SK-N-SH (cell line): ENCODE measurements around the gene CA12. TPM values are rescaled to one million over a fixed set of nuclear protein-coding genes. Genes with fewer than 3 reads are reported as not detected.

Experiments used
- CTCF ChIA-PET: fragments of 300-600, 350-600 bp; formaldehyde crosslinking; extraction: SDS; loops from one replicate; lab custom pipeline; 2021; lab: Yijun Ruan, JAX
- POLR2A ChIA-PET: fragments of 350-600 bp; sonication (Branson Sonifier 250); formaldehyde crosslinking; extraction: SDS; loops from one replicate; lab custom pipeline; 2020; ENCODE audit warnings: antibody characterized with exemption, inconsistent platforms; lab: Yijun Ruan, JAX
- DNase-seq: peaks from one replicate; pipeline ENCODE4 v3.0.0; 2012
- H2AFZ ChIP-seq: fragments of 200-600 bp; sonication (generic); 2 replicates; pipeline ENCODE4 v1.8.1; 2016; ENCODE audit warnings: antibody characterized with exemption, mild to moderate bottlenecking, low read depth
- H3F3A ChIP-seq: fragments of 200-600 bp; sonication (generic); replicated peaks from 2 replicates; pipeline ENCODE3; 2016; ENCODE audit warnings: antibody characterized with exemption, mild to moderate bottlenecking; ENCODE audit not compliant: insufficient read depth
- H3K27ac ChIP-seq, 2 experiments: fragments of 200-500 bp in 1 of 2; fragments of 200-600 bp in 1 of 2; sonication (Bioruptor generic) in 1 of 2; sonication (generic), shearing (Covaris generic) in 1 of 2; 2 replicates each; pipeline versions ENCODE4 v1.5.1 to v1.6.1; 2014 to 2016; ENCODE audit warnings: low read depth in 2 of 2, inconsistent platforms in 1 of 2, low read length in 1 of 2, mild to moderate bottlenecking in 1 of 2, mixed read lengths in 1 of 2
- H3K27me3 ChIP-seq: fragments of 200-600 bp; sonication (generic), shearing (Covaris generic); 2 replicates; pipeline ENCODE4 v1.6.1; 2016; ENCODE audit warnings: mixed run types; ENCODE audit not compliant: insufficient read depth
- H3K36me3 ChIP-seq, 2 experiments: fragments of 200-500 bp in 1 of 2; fragments of 200-600 bp in 1 of 2; sonication (Bioruptor generic) in 1 of 2; sonication (generic) in 1 of 2; replicated peaks in 1 of 2; 2 replicates each; pipeline versions ENCODE3 to v1.5.1; 2014 to 2016; ENCODE audit warnings: low read length in 1 of 2, mild to moderate bottlenecking in 1 of 2; ENCODE audit not compliant: insufficient read depth in 2 of 2, control insufficient read depth in 1 of 2
- H3K4me1 ChIP-seq, 2 experiments: fragments of 200-500 bp in 1 of 2; fragments of 200-600 bp in 1 of 2; sonication (Bioruptor generic) in 1 of 2; sonication (generic), shearing (Covaris generic) in 1 of 2; 2 replicates each; pipeline versions ENCODE4 v1.5.1 to v1.6.1; 2014 to 2016; ENCODE audit warnings: low read depth in 1 of 2, low read length in 1 of 2, mixed run types in 1 of 2; ENCODE audit not compliant: insufficient read depth in 2 of 2, control insufficient read depth in 1 of 2
- H3K4me2 ChIP-seq: fragments of 200-600 bp; sonication (generic), shearing (Covaris generic); 2 replicates; pipeline ENCODE4 v1.6.1; 2017; ENCODE audit warnings: mixed run types
- H3K4me3 ChIP-seq, 2 experiments: fragments of 200-500 bp in 1 of 2; fragments of 200-600 bp in 1 of 2; sonication (Bioruptor generic) in 1 of 2; sonication (generic), shearing (Covaris generic) in 1 of 2; 2 replicates each; pipeline versions ENCODE4 v1.5.1 to v1.8.1; 2014 to 2016; ENCODE audit warnings: low read depth in 2 of 2, inconsistent platforms in 1 of 2, low read length in 1 of 2, mild to moderate bottlenecking in 1 of 2, mixed read lengths in 1 of 2, moderate library complexity in 1 of 2
- H3K79me2 ChIP-seq: fragments of 200-600 bp; sonication (generic); 2 replicates; pipeline ENCODE4 v1.8.1; 2017; ENCODE audit warnings: mild to moderate bottlenecking; ENCODE audit not compliant: insufficient read depth
- H3K9ac ChIP-seq: fragments of 200-600 bp; sonication (generic); 2 replicates; pipeline ENCODE4 v1.6.1; 2017; ENCODE audit warnings: mixed run types
- H3K9me2 ChIP-seq: fragments of 200-600 bp; sonication (generic); 2 replicates; pipeline ENCODE4 v1.6.1; 2017; ENCODE audit warnings: mixed run types
- H3K9me3 ChIP-seq: fragments of 200-600 bp; sonication (generic); 2 replicates; pipeline ENCODE4 v1.6.1; 2017; ENCODE audit warnings: mixed run types, mild to moderate bottlenecking, moderate library complexity
- H4K20me1 ChIP-seq: fragments of 200-600 bp; sonication (generic); 2 replicates; pipeline ENCODE4 v1.6.1; 2017; ENCODE audit warnings: mild to moderate bottlenecking, mixed run types; ENCODE audit not compliant: insufficient read depth
- ELF1 ChIP-seq: IDR thresholded peaks from 2 replicates; pipeline ENCODE4 v1.4.0; 2012
- FOSL2 ChIP-seq: IDR thresholded peaks from 2 replicates; pipeline ENCODE4 v1.4.0; 2012; ENCODE audit warnings: low read depth, mild to moderate bottlenecking, moderate library complexity, borderline replicate concordance
- JUND ChIP-seq: IDR thresholded peaks from 2 replicates; pipeline ENCODE4 v1.4.0; 2012
- MXI1 ChIP-seq: IDR thresholded peaks from 2 replicates; pipeline ENCODE4 v1.6.1; 2012; ENCODE audit warnings: mild to moderate bottlenecking, low read depth, low read length, improper control_type of control experiment
- RAD21 ChIP-seq: IDR thresholded peaks from 2 replicates; pipeline ENCODE4 v1.6.1; 2012; ENCODE audit warnings: mild to moderate bottlenecking, low read length
- RCOR1 ChIP-seq: fragments of 150-350 bp; IDR thresholded peaks from 2 replicates; pipeline ENCODE4 v1.6.1; 2017; ENCODE audit warnings: antibody characterized with exemption, low read length
- TEAD4 ChIP-seq: IDR thresholded peaks from 2 replicates; pipeline ENCODE4 v1.4.0; 2012; ENCODE audit warnings: mild to moderate bottlenecking, borderline replicate concordance; ENCODE audit not compliant: insufficient read depth
- USF1 ChIP-seq: IDR thresholded peaks from 2 replicates; pipeline ENCODE4 v1.4.0; 2012; ENCODE audit warnings: low read depth, borderline replicate concordance
- ZBTB33 ChIP-seq: IDR thresholded peaks from 2 replicates; pipeline ENCODE4 v1.4.0; 2012; ENCODE audit warnings: low read depth, borderline replicate concordance
- WGBS: methylation state at CpG from one replicate; pipeline ENCODE4 v1.1.6; 2017; ENCODE audit warnings: low lambda C conversion rate; 5-methylcytosine and 5-hydroxymethylcytosine counted together
- polyA plus RNA-seq, 3 experiments: library from polyadenylated mRNA; depleted of rRNA; stranded (reverse); fragments of >200 nt; gene quantifications; 2 replicates each; pipeline ENCODE4 v1.2.3, GENCODE V29; 2012

The CA12 gene
- polyA plus RNA-seq, 1 of the 3 experiments (the other 2 are of a cell fraction), result 39.4 TPM

- ChIA-PET CTCF (interaction anchor here (1.5 kb wide), 1 partner anchor 11 kb away, joined by 5 read pairs; no protein-coding TSS in a partner anchor), POLR2A (no interaction called here)
- DNase-seq, result no peak
- Histone ChIP-seq H3K27ac (no peak overlapping the region), H3K36me3 (no peaks in the 10 kb centered on the region), H3K9ac (no peak overlapping the region), H3K4me1 (no peaks in the 10 kb centered on the region), H3F3A (no peaks in the 10 kb centered on the region), H3K9me3 (0 out of 2 replicates have a peak, but pooled peaks cover 7% of the 10 kb centered on the region), H4K20me1 (no peaks in the 10 kb centered on the region), H3K9me2 (no peaks in the 10 kb centered on the region), H3K4me2 (no peak overlapping the region), H2AFZ (no peak overlapping the region), H3K4me3 (no peak overlapping the region), H3K79me2 (no peaks in the 10 kb centered on the region), H3K27me3 (no peaks in the 10 kb centered on the region)
- no peak for TF ChIP-seq ELF1
- TF ChIP-seq TEAD4, result no peak
- no peak for TF ChIP-seq USF1
- no peak for TF ChIP-seq RCOR1
- 76% methylated on average over 2 of the region's 2 CpGs for WGBS
Observed at GRCh38 chr15:63426552-63426951, 44.9 kb upstream of the CA12 start.

GRCh38 chr15:63425426-63425985 lies 43.9 kb upstream of the CA12 start:
- Histone ChIP-seq H3K27me3 (no peaks in the 10 kb centered on the region), H3K4me2 (no peak overlapping the region), H4K20me1 (no peaks in the 10 kb centered on the region), H3K9me3 (0 out of 2 replicates have a peak, but pooled peaks cover 7% of the 10 kb centered on the region), H3K9ac (no peak overlapping the region), H3K4me3 (no peak overlapping the region), H2AFZ (no peak overlapping the region), H3F3A (no peaks in the 10 kb centered on the region), H3K36me3 (no peaks in the 10 kb centered on the region), H3K79me2 (no peaks in the 10 kb centered on the region), H3K4me1 (no peaks in the 10 kb centered on the region), H3K27ac (no peak overlapping the region), H3K9me2 (no peaks in the 10 kb centered on the region)
- WGBS, result 87% methylated on average over 2 of the region's 2 CpGs
- no peak for TF ChIP-seq JUND
- no peak for TF ChIP-seq FOSL2
- no peak for TF ChIP-seq MXI1
- ChIA-PET CTCF (no interaction called here), POLR2A (no interaction called here)
- DNase-seq, result no peak

GRCh38 chr15:63422891-63423590 lies 41.4 kb upstream of the CA12 start:
- TF ChIP-seq RAD21, result no peak
- TF ChIP-seq ZBTB33, result no peak
- no peaks in the 10 kb centered on the region for H3F3A ChIP-seq
- 80% methylated on average over 10 of the region's 10 CpGs for WGBS
- H3K79me2 ChIP-seq, result no peaks in the 10 kb centered on the region
- H4K20me1 ChIP-seq, result no peaks in the 10 kb centered on the region
- H3K9me2 ChIP-seq, result no peaks in the 10 kb centered on the region
- H2AFZ ChIP-seq, result no peak overlapping the region
- no peak for DNase-seq
- no peak overlapping the region for H3K9ac ChIP-seq
- H3K36me3 ChIP-seq, result no peaks in the 10 kb centered on the region
- H3K4me1 ChIP-seq, result no peaks in the 10 kb centered on the region
- ChIA-PET POLR2A (interaction anchor here (0.6 kb wide), 1 partner anchor 14 kb away, joined by 3 read pairs; no protein-coding TSS in a partner anchor), CTCF (interaction anchor here (0.7 to 1.3 kb wide), 4 partner anchors 9 to 155 kb away, joined by 3 to 5 read pairs (median 3); no protein-coding TSS in a partner anchor)
- H3K4me3 ChIP-seq, result no peak overlapping the region
- 0 out of 2 replicates have a peak, but pooled peaks cover 7% of the 10 kb centered on the region for H3K9me3 ChIP-seq
- H3K27ac ChIP-seq, result no peak overlapping the region
- no peaks in the 10 kb centered on the region for H3K27me3 ChIP-seq
- no peak overlapping the region for H3K4me2 ChIP-seq
